H54 (cell line): Measurements from ENCODE around the gene PPARG.
A peak's percentile ranks its signal among the peaks of the same experiment; 100 is the strongest.
"Not testable (repeated sequence)": the region's sequence is repeated elsewhere in the genome, so short reads cannot be mapped to it uniquely, and the experiment has no call there.

ENCODE experiments used
- DNase-seq: peaks from one replicate; pipeline ENCODE4 v3.0.0; 2011; ENCODE audit warnings: low spot score, mixed read lengths; ENCODE audit not compliant: insufficient read length
- FAIRE-seq: peaks from 3 replicates; lab custom pipeline; 2011; peaks lifted over from hg19 to GRCh38; lab: Jason Lieb, UNC
- POLR2A ChIP-seq: IDR thresholded peaks from 2 replicates; pipeline ENCODE4 v1.6.1; 2011; ENCODE audit warnings: low read depth, mild to moderate bottlenecking, low read length

PPARG gene

DNA sequence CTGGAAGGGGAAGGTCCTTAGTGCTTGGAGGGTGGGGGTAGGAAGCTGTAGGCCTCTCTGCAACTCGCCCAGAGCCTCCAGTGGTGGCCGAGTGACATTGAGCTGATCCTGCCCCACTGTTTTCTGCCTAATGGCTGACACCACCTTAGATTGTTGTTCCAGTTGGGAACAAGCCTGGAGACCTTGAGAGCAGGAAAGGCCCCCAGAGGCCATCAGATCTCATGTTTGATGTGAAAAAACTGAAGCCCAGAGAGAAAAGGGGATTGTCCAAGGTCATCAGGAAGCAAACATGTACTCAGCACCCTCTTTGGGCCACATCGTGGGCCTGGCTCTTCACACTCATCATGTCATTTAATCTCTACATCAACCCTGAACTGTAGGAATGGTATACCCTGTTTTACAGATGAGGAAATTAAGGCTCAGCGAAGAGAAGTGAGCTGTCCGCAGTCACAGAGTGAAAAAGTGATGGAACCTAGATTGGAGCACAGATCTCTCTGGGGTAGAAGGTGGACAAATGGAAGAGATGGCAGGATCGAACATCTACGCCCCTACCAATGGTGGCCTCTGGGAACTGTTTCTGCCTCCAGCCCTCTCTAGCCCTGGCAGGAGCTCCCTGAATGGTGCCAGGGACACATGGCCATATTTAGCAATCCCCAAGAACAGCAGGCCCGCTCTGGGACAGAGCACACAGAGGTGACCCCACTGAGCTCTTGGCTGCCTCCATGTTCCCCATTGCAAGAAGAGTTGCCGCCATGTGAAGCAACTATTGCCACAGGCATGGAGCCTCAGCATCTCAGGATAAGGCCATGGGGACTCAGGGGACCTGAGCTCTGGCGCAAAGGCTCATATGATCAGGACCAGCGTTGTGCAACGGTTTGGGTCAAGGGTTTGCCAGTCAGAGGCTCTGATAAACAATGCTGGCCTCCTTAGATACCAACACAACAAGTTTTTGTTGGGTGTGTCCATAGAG lies 163.8 kb downstream of the PPARG start:
- TF ChIP-seq POLR2A = no peak
- DNase-seq (no peak), FAIRE-seq (no peak)

GRCh38 chr3:12454076-12454815 lies 165.4 kb downstream of the PPARG start:
- TF ChIP-seq POLR2A = no peak
- DNase-seq (peak; percentile 42), FAIRE-seq (peak; percentile 76)

DNA sequence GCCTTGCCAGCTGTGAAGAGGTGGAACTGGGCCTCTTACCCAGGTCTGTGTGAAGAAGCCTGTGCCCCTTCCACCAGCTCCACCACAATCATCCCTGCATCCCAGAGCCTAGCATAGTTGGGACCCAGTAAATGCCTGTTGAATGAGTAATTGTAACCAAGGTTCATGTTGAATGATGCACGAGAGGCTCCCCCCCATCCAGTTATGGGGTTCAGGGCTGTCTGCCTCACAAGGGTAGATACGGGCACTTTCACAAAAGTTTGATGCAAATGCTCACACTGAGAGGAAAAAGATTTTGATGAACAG lies 165.9 kb downstream of the PPARG start:
- FAIRE-seq (no peak), DNase-seq (peak; percentile 45)
- no peak for TF ChIP-seq POLR2A

DNA sequence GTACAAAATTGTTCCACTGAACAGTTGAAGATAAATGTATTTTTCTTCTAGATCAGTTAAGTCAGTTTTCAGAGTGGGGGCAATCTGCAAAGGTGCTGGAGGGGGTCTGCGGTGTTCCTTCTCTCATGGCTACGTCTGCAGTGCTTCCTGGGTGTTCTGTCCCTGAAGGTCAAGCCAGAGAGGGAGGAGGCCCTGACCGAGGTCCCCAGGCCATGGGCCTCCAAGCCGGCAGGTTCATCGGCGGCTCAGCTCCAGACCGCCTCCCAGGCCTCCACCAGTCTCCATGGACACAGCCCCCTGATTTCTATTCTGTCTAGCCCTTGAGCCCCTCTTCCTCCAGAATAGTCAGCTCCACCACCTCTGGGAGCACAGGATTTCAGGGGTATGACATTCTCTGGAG lies 166.9 kb downstream of the PPARG start:
- FAIRE-seq (no peak), DNase-seq (no peak)
- no peak for TF ChIP-seq POLR2A

GRCh38 chr3:12456441-12456840 lies 167.6 kb downstream of the PPARG start:
- TF ChIP-seq POLR2A = no peak
- FAIRE-seq (no peak), DNase-seq (no peak)

- DNase-seq, FAIRE-seq: not testable (repeated sequence)
These were observed 168.5 kb downstream of the PPARG start for GRCh38 chr3:12457380-12457779.

DNA sequence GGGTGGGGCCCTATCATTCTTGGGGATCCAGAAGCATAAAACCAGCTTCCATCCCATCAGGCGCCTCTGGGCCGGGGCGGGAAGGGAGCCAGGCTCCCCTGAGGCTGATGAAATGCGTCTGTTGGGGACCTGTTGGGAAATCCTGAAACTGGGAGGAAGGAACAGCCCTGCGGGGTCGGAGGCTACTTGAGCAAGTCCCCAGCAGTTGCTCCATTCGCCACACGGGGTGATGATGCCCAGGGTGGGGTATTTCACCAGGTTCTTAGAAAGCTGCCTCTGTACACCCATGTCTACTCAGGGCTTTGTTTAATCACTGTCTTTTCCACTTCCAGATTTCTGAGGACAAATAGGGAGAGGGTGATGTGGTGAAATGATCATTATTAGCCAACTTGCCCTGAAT lies 170.0 kb downstream of the PPARG start:
- FAIRE-seq = no peak
- no peak for DNase-seq
- TF ChIP-seq POLR2A = no peak

- FAIRE-seq (no peak), DNase-seq (no peak)
- TF ChIP-seq POLR2A = no peak
These were observed 171.3 kb downstream of the PPARG start for GRCh38 chr3:12460127-12460526.

- no peak for TF ChIP-seq POLR2A
- no peak for DNase-seq
- no peak for FAIRE-seq
These were observed 172.3 kb downstream of the PPARG start for GRCh38 chr3:12461097-12461649.

- FAIRE-seq = no peak
- no peak for DNase-seq
- TF ChIP-seq POLR2A = no peak
These were observed 173.5 kb downstream of the PPARG start for GRCh38 chr3:12462159-12462947.

GRCh38 chr3:12463686-12464085 lies 174.8 kb downstream of the PPARG start:
- no peak for DNase-seq
- TF ChIP-seq POLR2A = no peak
- no peak for FAIRE-seq

DNA sequence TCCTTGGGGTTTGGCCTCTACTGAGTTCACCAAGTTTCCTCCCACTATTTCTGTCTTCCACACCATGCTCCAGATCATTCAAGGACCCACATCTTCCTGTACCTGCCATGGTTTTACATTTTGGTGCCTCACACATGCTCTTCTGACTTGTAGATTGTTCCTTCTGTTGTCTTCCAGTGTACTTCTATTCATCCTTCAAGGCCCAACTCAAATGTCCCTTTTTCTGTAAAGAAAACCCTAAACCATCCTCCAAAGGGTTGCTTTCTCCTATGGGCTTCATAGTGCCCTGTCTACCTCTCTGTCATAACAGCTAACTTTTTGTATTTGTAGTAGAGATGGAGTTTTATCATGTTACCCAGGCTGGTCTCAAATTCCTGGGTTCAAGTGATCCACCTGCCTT lies 175.3 kb downstream of the PPARG start:
- no peak for DNase-seq
- TF ChIP-seq POLR2A = no peak
- no peak for FAIRE-seq

GRCh38 chr3:12465151-12465835 lies 176.4 kb downstream of the PPARG start:
- no peak for FAIRE-seq
- no peak for TF ChIP-seq POLR2A
- no peak for DNase-seq
